HUES48 (cell line): ENCODE measurements around the gene MIOX.
"Not testable (repeated sequence)": the region's sequence is repeated elsewhere in the genome, so short reads cannot be mapped to it uniquely, and the experiment has no call there.

ENCODE experiments used
- H3K27ac ChIP-seq: one replicate; pipeline ENCODE4 v1.7.0; 2013; ENCODE audit warnings: low read depth, low read length, inconsistent platforms
- H3K27me3 ChIP-seq: 2 replicates; pipeline ENCODE4 v1.6.1; 2013; ENCODE audit warnings: mild to moderate bottlenecking, low read length; ENCODE audit not compliant: control insufficient read depth, insufficient read depth
- H3K36me3 ChIP-seq: 2 replicates; pipeline ENCODE4 v1.6.1; 2013; ENCODE audit warnings: low read length; ENCODE audit not compliant: control insufficient read depth, insufficient read depth
- H3K4me1 ChIP-seq: 2 replicates; pipeline ENCODE4 v1.6.1; 2013; ENCODE audit warnings: mild to moderate bottlenecking, low read length; ENCODE audit not compliant: control insufficient read depth, insufficient read depth
- H3K4me3 ChIP-seq: 2 replicates; pipeline ENCODE4 v1.5.1; 2013; ENCODE audit warnings: mild to moderate bottlenecking, low read depth, low read length
- H3K9ac ChIP-seq: 2 replicates; pipeline ENCODE4 v1.6.1; 2013; ENCODE audit warnings: mild to moderate bottlenecking, low read depth, low read length, moderate library complexity
- H3K9me3 ChIP-seq: 2 replicates; pipeline ENCODE4 v1.6.1; 2013; ENCODE audit warnings: low read length; ENCODE audit not compliant: control insufficient read depth, insufficient read depth

MIOX gene

DNA sequence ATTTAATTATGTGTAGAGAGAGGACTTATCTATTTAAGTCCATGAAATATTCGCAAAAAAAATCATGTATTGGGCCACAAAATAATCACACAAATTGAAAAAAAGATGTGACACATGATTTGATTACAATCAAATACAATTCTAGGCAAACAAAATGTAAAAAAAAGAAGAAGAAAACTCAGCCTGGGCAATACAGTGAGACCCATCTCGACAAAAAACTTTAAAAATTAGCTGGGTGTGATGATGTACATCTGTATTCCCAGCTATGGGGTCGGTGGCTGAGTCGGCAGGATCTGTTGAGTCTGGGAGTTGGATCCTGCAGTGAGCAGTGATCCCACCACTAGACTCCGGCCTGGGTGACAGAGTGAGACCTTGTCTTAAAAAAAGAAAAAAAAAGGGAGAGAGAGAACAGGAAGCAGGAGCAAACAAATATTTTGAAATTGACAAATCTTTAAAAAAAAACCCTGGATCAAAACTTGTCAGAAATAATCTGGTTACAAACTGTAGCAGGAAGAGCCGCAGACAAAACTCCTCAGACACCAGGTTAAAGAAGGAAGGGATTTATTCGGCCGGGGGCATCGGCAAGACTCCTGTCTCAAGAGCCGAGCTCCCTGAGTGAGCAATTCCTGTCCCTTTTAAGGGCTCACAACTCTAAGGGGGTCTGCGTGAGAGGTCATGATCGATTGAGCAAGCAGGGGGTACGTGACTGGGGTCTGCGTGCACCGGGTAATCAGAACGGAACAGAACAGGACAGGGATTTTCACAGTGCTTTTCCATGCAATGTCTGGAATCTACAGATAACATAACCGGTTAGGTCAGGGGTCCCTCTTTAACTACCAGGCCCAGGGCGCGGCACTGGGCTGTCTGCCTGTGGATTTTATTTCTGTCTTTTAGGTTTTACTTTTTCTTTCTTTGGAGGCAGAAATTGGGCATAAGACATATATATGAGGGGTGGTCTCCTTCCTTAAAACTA is 46.5 kb downstream of the MIOX start:
- Histone ChIP-seq H3K27me3 (peaks cover 56% of the 10 kb centered on the region), H3K36me3 (no peaks in the 10 kb centered on the region), H3K9ac (no peak overlapping the region), H3K9me3 (no peaks in the 10 kb centered on the region), H3K4me3 (no peak overlapping the region), H3K4me1 (no peaks in the 10 kb centered on the region; the same call in 1 of the 2 replicates), H3K27ac (no peak overlapping the region)

DNA sequence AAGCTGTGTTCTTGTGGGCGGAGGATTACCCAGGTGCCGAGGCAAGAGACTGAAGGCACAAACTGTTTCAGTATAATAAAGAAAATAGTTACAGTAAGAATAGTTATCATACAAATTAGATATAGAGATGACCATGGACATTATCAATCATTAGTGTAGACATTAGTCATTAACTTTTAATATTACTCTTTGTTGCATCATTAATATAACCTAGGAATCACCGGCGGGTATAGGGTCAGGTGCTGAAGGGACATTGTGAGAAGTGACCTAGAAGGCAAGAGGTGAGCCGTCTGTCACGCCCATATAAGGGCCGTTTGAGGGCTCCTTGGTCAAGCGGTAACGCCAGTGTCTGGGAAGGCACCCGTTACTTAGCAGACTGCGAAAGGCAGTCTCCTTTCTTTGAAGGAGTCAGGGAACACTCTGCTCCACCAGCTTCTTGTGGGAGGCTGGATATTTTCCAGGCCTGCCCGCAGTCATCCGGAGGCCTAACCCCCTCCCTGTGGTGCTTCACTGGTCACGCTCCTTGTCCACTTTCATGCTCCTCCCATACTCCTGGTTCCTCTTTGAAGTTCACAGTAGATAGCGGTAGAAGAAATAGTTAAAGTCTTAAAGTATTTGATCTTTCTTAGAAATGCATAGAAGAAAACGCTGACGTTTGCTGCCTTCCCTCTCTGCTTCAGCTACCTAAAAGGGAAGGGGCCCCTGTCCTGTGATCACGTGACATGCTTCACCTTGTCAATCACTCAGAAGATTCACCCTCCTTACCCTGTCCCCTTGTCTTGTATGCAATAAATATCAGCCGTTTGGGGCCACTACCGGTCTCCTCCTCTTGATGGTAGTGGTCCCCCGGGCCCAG is 47.4 kb downstream of the MIOX start:
- not testable (repeated sequence) for H3K27ac ChIP-seq, H3K36me3 ChIP-seq, H3K4me3 ChIP-seq, H3K9me3 ChIP-seq, H3K4me1 ChIP-seq, H3K9ac ChIP-seq
- peaks cover 47% of the 10 kb centered on the region for H3K27me3 ChIP-seq

DNA sequence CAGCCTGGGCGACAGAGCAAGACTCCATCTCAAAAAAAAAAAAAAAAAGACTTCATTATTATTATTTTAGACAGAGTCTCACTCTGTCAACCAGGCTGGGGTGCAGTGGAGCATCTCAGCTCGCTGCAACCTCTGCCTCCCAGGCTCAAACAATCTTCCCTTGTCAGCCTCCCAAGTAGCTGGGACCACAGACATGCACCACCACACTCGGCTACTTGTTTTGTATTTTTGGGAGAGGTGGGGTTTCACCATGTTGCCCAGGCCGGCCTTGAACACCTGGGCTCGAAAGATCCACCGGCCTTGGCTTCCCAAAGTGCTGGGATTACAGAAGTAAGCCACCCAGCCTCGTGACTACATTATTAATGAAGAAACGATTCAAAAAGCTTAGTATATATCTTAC is 48.5 kb downstream of the MIOX start:
- no peaks in the 10 kb centered on the region for H3K36me3 ChIP-seq
- no peak overlapping the region for H3K4me3 ChIP-seq
- no peaks in the 10 kb centered on the region; the same call in 1 of the 2 replicates for H3K4me1 ChIP-seq
- peaks cover 36% of the 10 kb centered on the region for H3K27me3 ChIP-seq
- H3K9me3 ChIP-seq = no peaks in the 10 kb centered on the region
- no peak overlapping the region for H3K9ac ChIP-seq
- no peak overlapping the region for H3K27ac ChIP-seq

GRCh38 chr22:50536226-50536625 is 49.6 kb downstream of the MIOX start:
- Histone ChIP-seq H3K4me3 (no peak overlapping the region), H3K27ac (no peak overlapping the region), H3K27me3 (peaks cover 25% of the 10 kb centered on the region), H3K4me1 (no peaks in the 10 kb centered on the region), H3K9me3 (no peaks in the 10 kb centered on the region), H3K9ac (no peak overlapping the region), H3K36me3 (no peaks in the 10 kb centered on the region)

GRCh38 chr22:50537765-50538164 is 51.1 kb downstream of the MIOX start:
- Histone ChIP-seq H3K9me3 (no peaks in the 10 kb centered on the region), H3K27me3 (peaks cover 10% of the 10 kb centered on the region), H3K9ac (no peak overlapping the region), H3K4me1 (no peaks in the 10 kb centered on the region), H3K27ac (no peak overlapping the region), H3K4me3 (no peak overlapping the region), H3K36me3 (no peaks in the 10 kb centered on the region)
